Activated CD8-positive, alpha-beta memory T cell treated with anti-CD3 and anti-CD28 coated beads for 24 hours (primary cell): ENCODE measurements around the gene C1orf232.

Source experiments
- DNase-seq: peaks from one replicate; pipeline ENCODE4 v3.0.0-alpha.2; 2020

C1orf232 gene

DNA sequence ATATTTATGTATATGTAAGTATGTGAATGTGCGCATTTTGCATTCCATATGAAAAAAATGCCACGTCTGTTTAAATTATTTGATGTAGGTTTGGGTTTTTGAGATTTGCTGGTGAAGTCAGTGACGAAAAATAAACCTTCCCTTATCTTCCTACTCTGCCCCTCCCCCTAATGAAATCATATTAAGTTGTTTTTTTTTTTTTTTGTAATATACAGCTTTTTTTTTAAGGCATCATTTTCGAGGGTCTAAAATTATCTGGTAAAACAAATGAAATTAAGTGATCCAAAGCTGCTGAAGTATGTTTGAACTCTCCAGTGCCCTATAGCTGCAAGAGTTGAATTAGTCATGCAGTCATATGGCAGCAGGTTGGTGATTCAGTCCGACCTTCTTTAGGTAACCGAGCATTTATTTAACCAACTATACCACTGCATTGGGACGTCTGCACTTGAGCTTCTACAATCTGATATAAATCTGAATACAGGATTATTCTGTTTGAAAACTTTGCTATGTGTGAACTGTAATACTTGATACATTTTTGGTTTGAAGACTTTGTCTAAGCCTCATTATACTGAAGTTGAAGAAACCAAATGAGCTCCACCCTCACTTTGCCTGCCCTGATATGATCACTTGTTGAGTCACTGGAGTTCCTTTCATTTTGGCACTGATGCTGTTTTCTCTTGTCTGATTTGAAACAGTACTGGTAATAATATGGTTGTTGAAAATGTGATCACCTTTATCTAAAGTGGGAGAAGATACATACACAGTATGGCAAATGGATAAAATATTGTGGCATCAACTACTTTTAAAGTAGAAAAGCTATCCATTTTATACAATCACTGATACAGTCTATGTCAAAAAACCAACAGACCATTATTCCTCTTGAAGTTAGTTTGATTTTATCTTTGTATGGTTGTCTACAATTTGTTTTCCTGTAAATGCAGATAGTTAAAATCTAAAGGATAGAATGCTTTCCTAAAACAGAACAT is 45.5 kb downstream of the C1orf232 start:
- DNase-seq, result no peak

DNA sequence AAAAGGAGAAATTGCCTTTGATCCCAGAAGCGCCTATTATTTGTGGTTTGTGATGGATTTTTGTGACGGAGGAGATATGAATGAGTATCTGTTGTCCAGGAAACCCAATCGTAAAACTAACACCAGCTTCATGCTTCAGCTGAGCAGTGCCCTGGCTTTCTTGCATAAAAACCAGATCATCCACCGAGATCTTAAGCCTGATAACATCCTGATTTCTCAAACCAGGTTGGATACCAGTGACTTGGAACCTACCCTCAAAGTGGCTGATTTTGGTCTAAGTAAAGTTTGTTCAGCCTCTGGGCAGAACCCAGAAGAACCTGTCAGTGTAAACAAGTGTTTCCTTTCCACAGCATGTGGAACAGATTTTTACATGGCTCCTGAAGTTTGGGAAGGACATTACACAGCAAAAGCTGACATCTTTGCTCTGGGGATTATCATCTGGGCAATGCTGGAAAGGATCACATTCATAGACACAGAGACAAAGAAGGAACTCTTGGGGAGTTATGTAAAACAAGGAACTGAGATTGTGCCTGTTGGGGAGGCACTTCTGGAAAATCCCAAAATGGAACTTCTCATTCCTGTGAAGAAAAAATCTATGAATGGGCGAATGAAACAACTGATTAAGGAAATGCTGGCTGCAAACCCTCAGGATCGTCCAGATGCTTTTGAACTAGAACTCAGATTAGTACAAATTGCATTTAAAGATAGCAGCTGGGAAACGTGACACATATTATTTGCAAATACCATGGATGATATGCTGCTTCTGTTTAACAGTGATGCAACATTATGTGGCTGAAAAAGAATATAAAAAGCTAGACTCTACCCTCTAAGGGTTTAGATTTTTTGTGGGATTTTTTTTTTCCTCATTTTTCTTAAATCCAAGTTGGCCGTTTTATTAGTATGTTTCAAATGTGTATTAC is 46.6 kb downstream of the C1orf232 start:
- no peak for DNase-seq

DNA sequence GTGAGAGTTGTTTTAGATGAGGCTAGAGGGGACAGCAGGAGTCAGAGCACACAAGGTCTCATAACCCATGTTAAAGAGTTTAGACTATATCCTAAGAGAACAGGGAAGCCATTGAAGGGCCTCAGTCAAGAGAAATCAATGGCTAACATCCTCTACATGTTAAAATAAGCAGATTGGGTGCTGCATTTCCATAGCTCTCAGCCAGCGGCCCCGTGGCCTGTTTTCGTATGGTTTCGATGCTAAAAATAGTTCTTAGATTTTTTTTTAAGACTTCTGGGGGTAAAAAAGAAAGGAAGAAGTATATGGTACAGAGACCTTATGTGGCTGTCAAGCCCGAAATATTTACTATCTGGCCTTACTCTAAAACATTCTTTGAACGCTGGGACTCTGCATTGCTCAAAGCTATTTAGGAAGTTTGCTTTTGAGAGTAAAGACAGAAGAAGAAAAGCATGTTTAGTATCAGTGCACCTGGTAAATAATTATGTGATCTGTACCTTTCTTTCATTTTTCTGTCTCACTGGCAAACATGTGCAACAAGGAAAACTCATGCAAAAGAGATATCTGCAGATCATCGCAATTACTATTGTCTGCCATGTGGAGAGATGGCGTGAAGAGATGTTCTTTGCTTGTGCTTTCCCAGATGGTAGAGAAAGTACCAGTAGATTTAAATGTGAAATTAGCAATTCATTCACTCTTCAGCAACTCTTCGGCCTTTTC is 48.7 kb downstream of the C1orf232 start:
- DNase-seq, result no peak

DNA sequence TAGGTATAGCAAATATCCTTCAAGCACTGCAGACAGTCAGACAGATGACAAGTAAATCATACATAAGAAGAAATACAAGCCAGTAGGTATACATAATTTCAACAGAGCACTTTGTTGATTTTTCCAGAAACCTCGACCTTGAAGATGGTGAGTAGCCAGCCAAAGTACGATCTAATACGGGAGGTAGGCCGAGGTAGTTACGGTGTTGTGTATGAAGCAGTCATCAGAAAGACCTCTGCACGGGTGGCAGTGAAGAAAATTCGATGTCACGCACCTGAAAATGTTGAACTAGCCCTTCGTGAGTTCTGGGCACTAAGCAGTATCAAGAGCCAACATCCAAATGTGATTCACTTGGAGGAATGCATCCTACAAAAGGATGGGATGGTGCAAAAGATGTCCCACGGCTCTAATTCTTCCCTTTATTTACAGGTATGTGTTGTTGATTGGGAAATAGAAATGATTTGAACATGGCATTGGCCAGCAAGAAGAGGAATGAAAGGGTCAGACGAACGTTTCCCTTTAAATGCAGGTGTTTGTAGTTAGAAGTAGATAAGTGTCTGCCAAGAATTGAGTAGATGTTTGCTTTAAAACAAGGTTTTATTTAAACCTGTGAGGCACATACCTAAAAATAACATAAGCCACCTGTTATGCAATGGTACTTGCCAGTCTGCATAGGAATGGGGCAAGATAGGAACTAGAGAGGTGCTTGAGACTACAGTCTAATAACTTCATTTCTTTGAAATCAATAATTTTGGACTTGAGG is 54.4 kb downstream of the C1orf232 start:
- no peak for DNase-seq
